Measurements from ENCODE around the gene PCNP.
"Not testable (repeated sequence)": the region's sequence is repeated elsewhere in the genome, so short reads cannot be mapped to it uniquely, and the experiment has no call there.

Gene PCNP

GRCh38 chr3:101634591-101635196 lies 60.7 kb downstream of the PCNP start:
- no peak for DNase-seq

GRCh38 chr3:101635345-101635744 lies 61.4 kb downstream of the PCNP start:
- no peak for DNase-seq

DNA sequence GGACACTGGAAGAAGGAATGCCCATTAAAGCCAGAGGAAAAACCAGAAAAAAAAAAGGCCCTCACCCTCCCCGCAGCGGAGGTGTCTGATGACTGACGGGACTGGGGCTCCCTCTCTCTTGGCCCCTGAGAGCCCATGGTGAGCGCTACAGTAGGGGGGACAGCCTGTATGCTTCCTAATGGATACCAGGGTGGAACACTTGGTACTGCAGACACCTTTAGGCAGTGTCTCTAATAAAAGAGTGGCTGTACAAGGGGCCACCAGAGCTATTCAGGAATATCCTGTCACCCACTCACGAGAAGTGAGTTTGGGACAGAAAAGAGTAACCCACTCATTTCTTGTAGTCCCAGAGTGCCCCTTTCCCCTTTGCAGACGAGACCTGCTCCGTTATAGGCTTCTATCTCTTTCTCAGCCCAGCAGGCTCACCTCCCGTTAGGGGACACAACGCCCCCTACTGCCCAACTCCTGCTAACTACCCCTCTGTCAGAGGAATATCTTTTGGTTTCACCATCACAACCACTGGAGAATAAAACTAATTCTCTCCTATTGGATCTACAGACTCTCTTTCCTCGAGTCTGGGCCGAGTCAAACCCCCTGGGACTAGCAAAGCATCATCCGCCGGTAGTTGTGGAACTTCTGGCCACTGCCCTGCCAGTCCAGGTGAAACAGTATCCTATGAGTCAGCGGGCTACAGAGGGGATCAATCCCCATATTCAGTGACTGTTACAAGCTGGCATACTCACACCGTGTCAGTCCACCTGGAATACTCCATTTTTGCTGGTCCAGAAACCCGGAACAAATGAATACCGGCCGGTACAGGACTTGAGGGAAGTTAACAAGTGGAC lies 62.2 kb downstream of the PCNP start:
- DNase-seq: peak; percentile 69 to 85

- DNase-seq: no peak
Observed at GRCh38 chr3:101637451-101637850, 63.5 kb downstream of the PCNP start.

GRCh38 chr3:101638261-101638745 lies 64.3 kb downstream of the PCNP start:
- no peak for DNase-seq

GRCh38 chr3:101639280-101639963 lies 65.4 kb downstream of the PCNP start:
- no peak for DNase-seq

DNA sequence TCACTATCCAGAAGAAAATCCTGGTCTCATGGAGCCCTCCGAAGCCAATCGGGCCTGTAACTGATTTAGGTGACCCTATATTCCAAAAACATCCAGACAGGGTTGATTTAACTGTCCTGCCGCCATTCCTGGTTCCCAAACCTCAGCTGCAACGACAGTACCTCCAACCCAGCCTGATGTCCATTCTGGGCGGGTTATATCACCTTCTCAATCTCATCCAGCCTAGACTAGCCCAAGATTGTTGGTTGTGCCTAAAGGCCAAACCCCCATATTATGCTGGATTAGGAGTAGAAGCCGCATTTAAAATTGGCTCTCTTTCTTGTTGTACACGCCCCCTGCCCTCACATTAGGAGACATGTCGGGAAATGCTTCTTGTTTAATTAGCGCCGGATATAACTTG lies 66.3 kb downstream of the PCNP start:
- DNase-seq: no peak

DNA sequence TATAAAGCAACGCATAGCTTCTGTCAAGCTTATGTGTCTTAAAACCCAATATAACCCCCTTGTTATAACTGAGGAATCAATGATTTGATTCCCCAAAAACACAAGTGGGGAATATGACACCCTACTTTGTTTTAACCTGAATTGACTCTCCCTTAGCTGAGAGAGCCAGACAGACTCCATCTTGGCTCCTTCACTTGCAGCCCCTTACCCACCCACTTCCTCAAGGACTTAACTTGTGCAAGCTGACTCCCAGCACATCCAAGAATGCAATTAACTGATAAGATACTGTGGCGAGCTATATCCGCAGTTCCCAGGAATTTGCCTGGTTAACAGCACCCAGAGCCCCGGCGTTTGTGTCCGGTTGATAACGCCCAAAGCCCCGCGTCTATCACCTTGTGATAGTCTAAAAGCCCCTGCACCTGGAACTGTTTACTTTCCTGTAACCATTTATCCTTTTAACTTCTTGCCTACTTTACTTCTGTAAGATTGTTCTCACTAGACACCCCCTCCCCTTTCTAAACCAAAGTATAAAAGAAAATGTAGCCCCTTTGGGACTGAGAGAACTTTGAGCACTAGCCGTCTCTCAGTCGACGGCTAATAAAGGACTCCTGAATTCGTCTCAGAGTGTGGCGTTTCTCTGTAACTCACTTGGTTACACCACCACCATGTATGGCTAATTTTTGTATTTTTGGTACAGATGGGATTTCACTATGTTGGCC lies 67.6 kb downstream of the PCNP start:
- DNase-seq: not testable (repeated sequence)

- DNase-seq: no peak
Observed at GRCh38 chr3:101642441-101642840, 68.5 kb downstream of the PCNP start.

- DNase-seq: no peak
Observed at GRCh38 chr3:101643009-101643844, 69.2 kb downstream of the PCNP start.
